GM21515 (cell line): ENCODE measurements around the gene EIF2S2.

Experiments
- ATAC-seq: cut with Tn5 transposase; IDR thresholded peaks from one replicate; pipeline ENCODE4 v1.9.1; 2021; ENCODE audit not compliant: unreplicated experiment

The EIF2S2 gene

DNA sequence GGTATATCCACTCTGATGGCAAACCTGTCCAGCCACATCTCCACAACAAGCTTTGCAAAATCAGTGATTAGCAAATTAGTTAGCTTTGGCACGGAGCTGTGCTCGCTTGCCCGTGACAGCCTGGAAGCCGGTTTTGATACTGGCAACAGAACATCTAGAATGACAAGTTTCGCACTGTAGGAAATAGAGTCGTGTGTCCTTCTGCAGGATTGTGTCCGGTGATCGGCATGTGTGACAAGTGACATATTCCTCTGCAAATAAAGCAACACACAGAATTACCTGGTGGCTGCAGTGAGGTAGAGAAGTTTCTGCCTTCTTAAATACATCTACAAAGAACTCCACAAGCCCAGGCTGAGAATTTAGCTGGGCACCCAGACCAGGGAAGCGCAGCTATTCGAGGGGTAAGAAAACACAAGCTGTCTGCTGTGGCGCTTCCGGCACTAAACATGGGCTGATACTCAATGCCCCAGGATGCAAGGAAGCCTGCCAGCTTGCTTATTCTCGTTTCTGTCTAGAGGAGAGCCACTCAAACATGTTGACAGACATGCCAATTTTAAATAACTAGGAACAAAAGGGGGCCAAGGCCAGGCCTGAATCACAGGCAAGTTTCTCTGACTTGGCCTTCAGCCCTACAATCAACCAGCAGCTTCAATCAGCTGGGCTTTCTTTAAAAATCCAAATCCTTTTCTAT lies 22.2 kb downstream of the EIF2S2 start:
- no peak for ATAC-seq

DNA sequence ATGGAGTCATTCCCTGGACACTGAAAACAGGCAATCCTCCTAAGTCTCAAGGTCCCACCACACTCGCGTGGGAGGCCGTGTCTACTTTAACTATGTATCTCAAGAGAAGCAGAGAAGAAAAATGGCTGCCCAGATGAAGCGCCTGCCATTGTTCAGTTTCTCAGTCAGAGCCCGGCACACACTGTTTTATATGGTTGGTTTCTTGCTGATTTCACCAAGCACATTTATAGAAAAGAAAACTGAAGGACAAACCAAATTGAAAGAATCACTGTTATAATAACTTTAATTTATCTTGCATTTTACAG lies 22.9 kb downstream of the EIF2S2 start:
- ATAC-seq = no peak

DNA sequence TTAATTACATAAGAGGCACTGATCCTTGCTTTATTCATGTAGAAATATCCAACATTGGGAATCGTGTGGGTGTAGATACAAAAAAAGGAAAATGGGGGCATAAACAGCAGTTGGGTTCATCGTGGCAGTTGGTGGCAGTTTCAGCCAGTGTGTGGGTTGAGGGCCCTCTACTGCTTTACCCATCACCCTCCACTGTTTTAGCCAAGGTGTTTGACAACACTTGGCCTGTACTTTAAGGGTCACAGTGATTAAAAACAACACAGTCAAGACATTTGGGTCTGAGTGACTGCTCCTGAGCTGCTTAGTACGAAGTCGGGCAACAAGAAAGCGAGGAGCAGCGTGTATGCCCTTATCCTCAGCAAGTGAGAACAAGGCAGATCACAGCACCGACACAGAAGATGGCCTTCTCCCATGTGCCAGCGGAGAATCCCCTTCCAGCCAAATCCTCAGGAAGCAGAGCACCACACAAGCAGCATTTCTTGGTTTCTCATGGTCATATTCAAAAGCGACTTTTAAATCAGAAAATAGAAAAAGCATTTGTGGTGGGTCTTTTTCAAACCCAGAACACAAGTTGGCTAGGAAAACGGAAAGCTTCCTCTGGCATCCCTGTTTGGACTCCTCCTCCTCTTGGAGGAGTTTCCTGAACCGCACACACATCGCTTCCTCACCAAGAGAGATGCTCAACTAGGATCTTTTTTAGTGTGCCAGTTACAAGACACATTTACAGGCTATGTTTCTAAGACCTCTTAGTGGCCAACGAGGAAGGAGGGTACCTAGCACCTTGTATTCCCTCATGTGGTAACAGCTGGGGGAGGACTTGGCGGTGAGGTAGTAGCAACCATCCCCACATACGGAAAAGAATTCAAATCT lies 23.5 kb downstream of the EIF2S2 start:
- no peak for ATAC-seq

DNA sequence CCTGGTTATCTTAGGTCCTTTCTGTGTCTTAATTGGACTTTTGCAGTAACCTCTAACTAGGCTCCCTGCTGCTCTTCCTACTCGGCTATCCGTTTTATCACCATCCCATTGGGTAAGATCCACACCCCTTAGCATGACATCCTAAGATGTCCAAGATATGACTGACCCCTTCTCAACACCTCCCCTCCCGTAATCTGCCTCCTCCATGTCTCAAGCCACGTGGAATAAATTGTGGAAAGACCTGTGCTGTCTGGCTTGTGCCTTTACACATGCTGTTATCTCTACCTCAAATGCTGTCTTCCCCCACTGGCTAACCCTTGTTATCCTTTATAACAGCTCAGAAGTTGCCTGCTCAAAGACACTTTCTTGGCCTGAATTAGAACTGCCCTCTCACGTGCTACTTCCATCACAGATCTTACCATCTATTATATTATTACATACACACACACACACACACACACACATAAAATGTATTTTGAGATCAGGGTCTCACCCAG lies 26.5 kb downstream of the EIF2S2 start:
- no peak for ATAC-seq

DNA sequence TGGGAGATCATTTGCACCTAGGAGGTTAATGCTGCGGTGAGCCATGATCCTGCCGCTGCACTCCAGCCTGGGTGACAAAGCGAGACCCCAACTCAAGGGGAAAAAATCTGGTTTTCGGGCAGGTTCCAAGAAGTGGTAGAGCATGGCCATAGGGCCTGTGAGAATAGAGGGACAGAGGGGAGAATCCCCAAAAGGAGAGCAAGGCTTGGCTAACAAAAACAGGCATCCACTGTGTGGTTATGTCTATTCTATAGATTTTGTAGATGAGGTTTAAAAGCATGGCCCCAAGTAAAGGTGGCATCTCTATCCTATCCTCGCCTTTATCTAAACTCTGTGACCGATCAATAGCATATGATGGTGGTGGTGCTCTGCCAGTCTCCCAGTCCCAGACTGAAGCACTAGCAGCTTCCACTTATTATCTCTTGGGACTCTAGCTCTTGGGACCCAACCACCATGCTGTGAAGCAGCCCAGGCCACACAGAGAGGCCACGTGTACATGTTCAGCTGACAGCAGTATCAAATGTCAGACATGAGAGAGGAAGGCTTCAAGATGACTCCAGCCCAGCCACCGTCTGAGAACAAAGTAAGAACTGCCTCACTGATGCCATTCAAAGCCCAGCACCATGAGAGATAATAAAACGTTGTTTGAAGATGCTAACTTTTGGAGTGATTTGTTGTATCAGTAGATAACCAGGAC lies 27.7 kb downstream of the EIF2S2 start:
- no peak for ATAC-seq

DNA sequence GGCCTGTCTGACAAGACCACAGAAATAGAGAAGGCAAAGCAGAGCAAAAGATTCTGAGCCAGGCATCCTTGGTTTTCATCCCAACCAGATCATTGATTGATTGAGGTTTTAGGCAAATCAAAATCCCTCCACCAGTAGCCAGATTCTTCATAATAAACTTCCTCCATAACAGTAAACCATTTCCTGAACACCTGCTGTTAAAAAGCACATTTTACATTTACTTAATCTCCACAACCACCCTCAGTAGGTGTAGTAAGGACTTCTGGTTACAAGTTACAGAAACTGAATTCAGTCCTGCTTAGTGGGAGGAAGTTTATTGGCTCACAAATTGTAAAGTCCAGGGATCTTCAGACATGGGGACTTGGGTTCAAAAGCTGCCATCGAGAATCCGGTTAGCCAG lies 28.3 kb downstream of the EIF2S2 start:
- ATAC-seq = no peak

DNA sequence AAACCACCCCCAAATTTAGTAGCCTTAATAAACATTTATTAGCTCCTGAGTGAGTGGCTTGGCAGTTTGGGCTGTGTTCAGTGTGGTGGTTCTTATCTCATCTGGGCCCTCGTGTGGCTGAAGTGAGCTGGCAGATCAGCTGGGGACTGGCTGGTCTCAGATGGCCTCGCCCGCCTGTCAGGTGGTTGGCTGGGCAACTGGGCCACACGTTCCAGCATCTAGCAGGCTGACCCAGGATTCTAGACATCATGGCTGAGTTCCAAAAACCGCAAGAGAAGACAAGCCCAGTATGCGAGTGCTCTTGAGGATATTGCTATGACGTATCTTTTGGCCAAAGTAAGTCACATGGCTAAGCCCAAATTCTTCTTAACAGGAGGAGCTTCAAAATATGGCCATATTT lies 28.9 kb downstream of the EIF2S2 start:
- no peak for ATAC-seq

DNA sequence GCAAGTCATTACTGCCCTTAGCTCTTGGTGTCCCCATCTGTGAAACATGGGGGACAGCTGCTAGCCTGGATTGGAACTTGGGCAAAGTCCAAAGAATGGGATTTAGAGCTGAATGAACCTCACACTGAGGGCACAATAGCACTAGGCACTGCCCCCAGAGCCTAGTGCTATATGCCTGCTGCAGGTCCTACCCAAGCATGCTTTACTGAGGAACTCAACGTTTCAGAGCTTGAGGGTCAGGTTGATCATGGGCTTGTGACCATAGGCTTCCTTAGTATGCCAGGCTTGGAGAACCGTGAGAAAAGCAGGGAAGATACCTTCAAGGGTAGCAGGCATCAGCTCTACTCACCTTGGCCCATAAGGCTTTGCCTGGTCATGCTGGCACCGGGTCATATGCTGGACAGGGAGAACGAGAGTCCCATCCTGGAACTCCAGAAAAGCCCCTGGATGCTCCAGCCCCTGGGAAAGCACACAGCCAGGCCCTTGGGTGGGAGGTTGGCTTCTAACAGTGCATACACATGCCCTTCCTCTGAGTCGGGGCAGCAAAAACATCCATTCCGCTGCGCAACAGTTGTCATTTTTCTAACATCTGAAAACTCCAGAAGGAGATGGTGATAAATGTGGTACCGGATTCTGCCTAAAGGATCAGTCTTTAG lies 29.7 kb downstream of the EIF2S2 start:
- no peak for ATAC-seq

DNA sequence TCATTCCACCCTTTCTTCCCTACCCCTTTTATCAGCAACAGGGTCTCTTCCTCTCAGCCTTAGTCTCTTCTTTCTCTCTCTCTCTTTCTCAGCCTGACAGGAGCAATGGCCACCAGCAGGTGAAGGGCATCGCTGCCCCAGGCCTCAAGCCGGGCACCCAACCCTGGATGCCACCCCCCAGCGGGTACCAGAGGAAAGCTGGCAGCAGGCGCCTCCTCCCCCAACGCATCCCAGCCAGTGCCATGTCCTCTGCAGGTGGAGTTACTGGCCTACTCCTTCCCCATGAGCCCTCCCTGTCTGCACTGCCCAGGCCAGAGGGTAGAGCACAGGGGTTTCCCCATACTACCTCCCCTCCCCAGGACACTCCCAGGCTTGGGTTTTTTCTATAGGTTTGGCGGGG lies 32.2 kb downstream of the EIF2S2 start:
- no peak for ATAC-seq

DNA sequence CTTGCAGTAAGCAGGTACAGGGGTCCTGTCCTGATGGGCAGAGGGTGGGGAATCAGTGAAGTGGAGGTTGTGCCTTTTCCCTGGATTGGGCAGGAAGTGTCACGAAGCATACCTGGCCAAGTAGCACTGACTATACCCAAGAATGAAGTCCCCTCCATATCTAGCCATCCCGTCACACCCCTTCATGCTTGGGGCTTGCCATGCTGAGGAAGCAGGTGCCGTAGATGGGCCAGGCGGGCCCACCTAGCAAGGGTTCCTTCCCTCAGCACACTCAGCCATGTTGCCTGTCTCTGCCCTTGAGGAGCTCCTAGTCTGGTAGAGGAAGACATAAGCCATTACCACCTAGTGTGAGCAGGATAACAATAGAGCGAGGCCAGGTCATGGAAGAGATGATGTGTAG lies 33.5 kb downstream of the EIF2S2 start:
- no peak for ATAC-seq

DNA sequence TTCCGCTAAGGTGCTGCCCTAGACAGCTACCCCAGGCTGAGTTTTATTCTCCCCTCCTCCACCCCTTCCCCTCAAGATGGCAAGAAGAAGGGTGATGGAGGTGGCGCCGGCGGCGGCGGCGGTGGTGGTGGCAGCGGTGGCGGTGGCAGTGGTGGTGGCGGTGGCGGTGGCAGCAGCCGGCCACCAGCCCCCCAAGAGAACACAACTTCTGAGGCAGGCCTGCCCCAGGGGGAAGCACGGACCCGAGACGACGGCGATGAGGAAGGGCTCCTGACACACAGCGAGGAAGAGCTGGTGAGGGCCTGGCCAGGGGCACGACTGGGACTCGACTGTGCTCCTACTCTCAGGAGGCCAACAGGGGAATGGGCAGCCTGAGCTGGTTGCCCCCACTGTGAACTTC lies 35.1 kb downstream of the EIF2S2 start:
- no peak for ATAC-seq

DNA sequence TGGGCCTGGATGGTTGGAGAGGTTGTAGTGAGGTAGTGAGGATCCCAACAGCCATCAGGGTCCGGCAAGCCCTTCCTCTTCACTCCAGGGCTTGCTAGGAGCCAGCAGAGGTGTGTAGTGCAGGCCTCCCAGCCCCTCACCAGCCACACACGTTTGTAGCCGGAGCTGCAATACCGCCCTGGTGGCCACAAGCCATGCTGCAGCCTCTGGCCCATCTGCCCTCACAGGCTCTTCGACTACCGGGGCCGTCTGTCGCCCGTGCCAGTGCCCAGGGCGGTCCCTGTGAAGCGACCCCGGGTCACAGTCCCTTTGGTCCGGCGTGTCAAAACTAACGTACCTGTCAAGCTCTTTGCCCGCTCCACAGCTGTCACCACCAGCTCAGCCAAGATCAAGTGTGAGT lies 36.4 kb downstream of the EIF2S2 start:
- ATAC-seq = no peak

DNA sequence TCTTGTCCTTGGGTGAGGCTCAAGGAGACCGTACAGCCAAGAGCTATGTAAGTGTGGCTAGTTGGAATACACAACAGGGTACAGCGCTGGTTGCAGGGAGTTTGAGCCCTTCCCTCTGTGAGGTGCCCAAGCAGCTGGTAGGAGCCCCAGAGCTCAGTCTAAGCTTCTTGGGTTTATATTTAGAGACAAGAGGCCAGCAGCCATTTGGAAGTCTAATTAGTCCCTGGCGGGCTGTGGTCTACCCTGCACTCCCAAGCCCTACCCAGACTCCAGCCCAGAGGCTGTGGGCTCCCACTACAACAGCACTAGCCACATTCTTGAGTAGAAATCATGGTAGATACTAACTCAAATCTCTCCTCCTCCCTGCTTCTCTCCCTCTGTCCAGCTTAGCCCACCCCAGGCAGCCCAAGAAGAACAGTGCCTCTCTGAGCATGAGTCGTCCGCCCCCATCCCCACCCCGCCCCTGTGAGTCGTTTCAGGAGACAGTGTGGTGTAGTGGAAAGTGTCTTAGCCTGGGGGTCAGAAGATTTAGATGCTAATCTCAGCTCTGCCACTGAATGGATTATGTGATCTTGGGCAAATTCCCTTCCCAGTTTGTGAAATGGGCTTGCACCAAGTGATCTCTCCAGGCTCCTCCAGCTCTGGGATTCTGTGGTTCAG lies 37.8 kb downstream of the EIF2S2 start:
- ATAC-seq = no peak

DNA sequence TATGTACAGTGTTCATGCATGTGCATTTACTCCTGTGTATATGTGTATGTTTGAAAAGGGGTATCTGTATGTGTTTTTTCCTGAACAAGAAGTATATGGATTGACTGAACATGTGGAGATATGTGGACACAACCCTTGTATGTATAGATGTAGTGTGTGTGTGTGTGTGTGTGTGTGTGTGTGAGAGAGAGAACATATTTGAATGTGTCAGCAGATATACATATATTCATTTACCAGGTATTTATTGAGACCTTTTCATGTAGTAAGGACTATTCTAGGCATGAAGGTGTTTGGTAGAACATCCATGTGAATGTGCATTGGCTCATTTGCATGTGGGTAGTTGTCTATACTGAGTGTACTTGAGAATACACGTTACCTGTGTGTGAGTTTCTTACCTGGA lies 39.3 kb downstream of the EIF2S2 start:
- ATAC-seq = no peak

DNA sequence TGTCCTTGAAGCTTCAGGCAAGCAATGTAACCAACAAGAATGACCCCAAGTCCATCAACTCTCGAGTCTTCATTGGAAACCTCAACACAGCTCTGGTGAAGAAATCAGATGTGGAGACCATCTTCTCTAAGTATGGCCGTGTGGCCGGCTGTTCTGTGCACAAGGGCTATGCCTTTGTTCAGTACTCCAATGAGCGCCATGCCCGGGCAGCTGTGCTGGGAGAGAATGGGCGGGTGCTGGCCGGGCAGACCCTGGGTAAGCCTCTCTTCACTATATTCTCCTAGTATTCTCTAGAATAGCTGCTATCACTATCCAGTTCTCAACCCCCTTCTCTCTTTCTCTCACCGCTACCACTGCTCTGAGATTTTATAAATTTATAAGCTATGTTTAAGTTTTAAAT lies 40.0 kb downstream of the EIF2S2 start:
- ATAC-seq = no peak

DNA sequence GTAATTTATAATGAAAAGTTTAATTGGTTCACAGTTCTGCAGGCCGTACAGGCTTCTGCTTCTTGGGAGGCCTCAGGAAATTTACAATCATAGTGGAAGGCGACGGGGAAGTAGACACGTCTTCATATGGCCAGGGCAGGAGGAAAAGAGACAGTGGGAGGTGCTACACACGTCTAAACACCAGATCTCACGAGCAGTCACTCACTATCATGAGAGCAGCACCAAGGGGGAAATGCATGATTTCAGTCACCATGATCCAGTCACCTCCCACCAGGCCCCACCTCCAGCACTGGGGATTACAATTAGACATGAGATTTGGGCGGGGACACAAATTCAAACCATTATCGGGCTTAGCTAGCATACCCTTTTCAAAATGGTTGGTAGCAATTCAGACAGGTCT lies 41.2 kb downstream of the EIF2S2 start:
- no peak for ATAC-seq

DNA sequence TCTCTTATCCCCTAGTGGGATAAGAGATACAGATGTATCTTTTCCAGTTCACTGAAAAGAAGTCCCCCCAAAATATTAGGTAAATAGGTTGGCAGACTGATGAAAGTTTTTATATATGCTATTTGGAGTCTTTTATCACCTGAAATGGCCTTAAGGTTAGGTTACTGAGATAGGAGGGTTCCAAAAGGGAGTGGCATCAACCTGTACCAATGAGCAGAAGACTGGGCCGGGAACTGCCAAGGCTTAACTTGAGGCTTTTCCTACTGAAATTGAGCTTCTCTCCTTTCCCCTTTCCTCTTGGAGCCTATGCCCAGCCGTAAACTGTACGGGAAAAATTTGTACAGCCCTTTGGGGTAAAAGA lies 42.0 kb downstream of the EIF2S2 start:
- ATAC-seq = no peak

DNA sequence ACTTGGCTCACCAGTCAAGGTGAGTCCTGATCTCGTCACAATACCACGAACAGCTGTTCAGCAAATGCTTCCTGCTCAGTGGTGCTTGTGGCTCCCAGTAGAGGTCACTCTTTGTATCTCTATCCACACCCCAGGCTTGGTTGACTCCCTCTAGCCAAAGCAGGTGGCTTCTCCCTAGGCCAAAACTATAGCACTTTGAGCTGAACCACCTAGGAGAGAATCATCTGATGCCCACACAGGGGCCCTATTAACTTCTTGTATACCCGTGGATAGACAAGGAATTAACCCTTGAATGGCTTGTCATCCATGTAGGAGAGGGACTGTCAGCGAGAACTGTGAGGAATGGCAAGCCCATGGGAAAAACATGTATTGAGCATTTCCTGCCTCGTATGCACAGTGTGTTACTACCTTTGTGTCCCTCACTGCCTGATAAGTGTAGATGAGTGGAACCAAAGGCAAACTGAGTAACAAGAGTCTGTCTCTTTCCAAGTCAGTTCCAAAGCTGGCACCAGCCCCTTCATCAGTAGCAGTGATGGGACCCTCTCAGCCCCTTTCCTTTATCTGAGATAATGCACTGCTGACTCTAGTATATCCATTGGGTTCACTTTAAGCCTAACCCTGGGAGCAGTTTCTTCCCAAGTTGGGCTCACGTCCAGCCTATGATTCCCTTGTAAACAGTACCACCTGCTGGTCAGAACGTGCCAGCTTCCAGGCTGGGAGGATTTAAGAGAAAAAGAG lies 42.5 kb downstream of the EIF2S2 start:
- peak; percentile 65 for ATAC-seq

DNA sequence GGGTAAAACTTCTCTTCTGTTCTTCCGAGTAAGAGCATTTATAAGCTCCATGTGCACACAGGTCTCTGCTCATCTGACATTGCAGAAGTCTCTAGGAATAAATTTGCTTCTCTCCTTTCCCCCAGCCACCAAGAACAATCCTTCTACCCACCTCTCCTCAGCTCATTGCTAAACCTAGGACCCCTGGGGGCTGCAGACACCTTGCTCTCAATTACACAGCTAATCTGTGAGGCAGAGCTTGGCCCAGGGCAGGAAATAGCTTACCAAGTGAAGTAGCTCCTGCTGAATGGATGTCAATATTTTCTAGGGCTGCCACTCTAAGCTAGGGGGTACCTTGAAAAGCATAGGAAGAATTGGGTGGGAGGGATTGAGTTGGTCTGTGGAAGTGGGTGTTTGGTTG lies 44.0 kb downstream of the EIF2S2 start:
- no peak for ATAC-seq

DNA sequence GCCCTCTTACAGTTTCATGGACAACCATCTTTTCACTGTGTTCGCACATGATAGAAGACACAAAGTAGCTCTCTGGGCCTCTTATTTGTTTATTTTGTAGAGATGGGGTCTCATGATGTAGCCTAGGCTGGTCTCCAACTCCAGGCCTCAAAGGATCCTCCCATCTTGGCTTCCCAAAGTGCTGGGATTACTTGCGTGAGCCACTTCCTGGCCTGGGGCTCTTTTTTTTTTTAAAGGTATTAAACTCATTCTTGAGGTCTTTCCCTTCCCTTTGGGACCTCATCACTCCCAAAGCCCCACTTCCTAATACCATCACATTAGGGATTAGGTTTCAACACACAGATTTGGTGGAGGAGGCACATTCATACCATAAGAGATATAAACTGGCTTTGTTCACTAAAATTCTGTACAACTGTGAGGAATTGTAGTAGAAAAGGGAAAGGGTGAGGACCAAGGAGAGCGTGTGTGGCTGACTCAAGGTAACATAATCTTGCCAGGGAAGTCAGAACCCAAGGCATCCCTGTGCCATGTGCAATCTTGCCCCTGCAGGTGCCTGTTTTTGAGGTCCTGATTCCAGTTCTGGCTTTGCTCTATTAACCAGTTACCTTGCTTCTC lies 45.5 kb downstream of the EIF2S2 start:
- ATAC-seq = no peak
